SK-N-MC (cell line): Measurements from ENCODE around the gene BCS1L.

ENCODE experiments used
- DNase-seq: peaks from one replicate; pipeline ENCODE4 v3.0.0-alpha.2; 2011; ENCODE audit warnings: low read depth, low spot score
- H3K27ac ChIP-seq: fragments of 200-600 bp; sonication (generic); 2 replicates; pipeline ENCODE4 v1.5.1; 2016; ENCODE audit warnings: mixed run types
- H3K36me3 ChIP-seq: fragments of 200-600 bp; sonication (generic); 2 replicates; pipeline ENCODE4 v1.6.1; 2017; ENCODE audit warnings: antibody characterized with exemption, low read length, mixed read lengths; ENCODE audit not compliant: insufficient read depth
- H3K4me3 ChIP-seq: fragments of 200-600 bp; sonication (generic); 2 replicates; pipeline ENCODE4 v1.5.1; 2016
- H3K9ac ChIP-seq: fragments of 200-600 bp; sonication (generic); 2 replicates; pipeline ENCODE4 v1.8.0; 2017; ENCODE audit warnings: mixed run types, mixed read lengths; ENCODE audit not compliant: insufficient read length
- H3K9me3 ChIP-seq: fragments of 200-600 bp; sonication (generic); 2 replicates; pipeline ENCODE4 v1.6.1; 2017; ENCODE audit warnings: low read depth, mild to moderate bottlenecking, antibody characterized with exemption, low read length, moderate library complexity, mixed read lengths
- EZH2 ChIP-seq: fragments of 200-600 bp; sonication (generic); IDR thresholded peaks from one replicate; pipeline ENCODE4 v1.6.1; 2017; ENCODE audit warnings: antibody characterized with exemption
- FOXP2 ChIP-seq: optimal IDR thresholded peaks from 2 replicates; pipeline ENCODE3; 2011; ENCODE audit warnings: mild to moderate bottlenecking, moderate library complexity; ENCODE audit not compliant: insufficient read depth; ENCODE audit errors: extremely low read length, control extremely low read depth
- POLR2AphosphoS5 ChIP-seq: IDR thresholded peaks from 2 replicates; pipeline ENCODE4 v1.6.1; 2012; ENCODE audit warnings: mild to moderate bottlenecking, low read depth, low read length, borderline replicate concordance

The BCS1L gene

DNA sequence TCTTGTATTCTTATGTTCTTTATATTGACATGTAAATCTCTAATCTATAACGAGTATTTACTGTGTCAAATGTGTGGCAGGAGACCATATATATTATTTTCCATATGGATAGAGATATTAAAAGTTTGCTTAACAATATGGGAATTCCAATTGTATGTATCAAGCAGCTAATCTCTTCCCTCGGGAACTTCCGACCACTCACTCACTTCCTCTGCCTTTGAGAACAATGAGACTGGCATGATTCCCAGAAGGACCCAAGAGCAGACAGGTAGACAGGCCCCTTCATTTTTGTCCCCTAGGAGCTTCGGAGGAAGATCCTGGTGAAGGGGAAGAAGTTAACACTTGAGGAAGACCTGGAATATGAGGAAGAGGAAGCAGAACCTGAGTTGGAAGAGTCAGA, 27.6 kb upstream of the BCS1L start:
- no peak for TF ChIP-seq POLR2AphosphoS5
- TF ChIP-seq EZH2, result no peak
- TF ChIP-seq FOXP2, result no peak
- no peaks in the 10 kb centered on the region for H3K9me3 ChIP-seq
- 0 out of 2 replicates have a peak overlapping the region, but pooled peaks have one; percentile 31 for H3K27ac ChIP-seq
- H3K4me3 ChIP-seq, result no peak overlapping the region
- H3K9ac ChIP-seq, result no peak overlapping the region
- no peak for DNase-seq
- peaks cover 18% of the 10 kb centered on the region; the same call in 1 of the 2 replicates for H3K36me3 ChIP-seq

DNA sequence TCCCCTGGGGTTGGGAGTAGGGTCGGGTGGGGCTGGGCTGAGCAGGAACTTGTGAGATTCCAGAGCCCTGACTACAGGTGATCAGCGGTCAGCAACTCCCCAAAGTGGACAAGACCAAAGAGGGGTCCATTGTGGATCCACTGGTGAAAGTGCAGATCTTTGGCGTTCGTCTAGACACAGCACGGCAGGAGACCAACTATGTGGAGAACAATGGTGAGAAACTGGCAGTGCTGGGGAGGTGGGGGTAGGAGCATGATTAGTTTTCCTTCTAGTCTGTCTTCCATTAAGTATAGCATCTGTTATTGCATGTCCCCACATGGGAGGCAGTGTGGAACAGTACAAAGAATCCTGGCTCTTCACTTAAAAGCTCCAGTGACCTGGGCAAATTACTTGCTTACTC, 23.8 kb upstream of the BCS1L start:
- Histone ChIP-seq H3K9ac (no peak overlapping the region), H3K9me3 (no peaks in the 10 kb centered on the region), H3K27ac (no peak overlapping the region), H3K36me3 (peaks cover 50% of the 10 kb centered on the region; the same call in 1 of the 2 replicates), H3K4me3 (no peak overlapping the region)
- no peak for DNase-seq
- TF ChIP-seq EZH2, result no peak
- TF ChIP-seq POLR2AphosphoS5, result no peak
- TF ChIP-seq FOXP2, result no peak

DNA sequence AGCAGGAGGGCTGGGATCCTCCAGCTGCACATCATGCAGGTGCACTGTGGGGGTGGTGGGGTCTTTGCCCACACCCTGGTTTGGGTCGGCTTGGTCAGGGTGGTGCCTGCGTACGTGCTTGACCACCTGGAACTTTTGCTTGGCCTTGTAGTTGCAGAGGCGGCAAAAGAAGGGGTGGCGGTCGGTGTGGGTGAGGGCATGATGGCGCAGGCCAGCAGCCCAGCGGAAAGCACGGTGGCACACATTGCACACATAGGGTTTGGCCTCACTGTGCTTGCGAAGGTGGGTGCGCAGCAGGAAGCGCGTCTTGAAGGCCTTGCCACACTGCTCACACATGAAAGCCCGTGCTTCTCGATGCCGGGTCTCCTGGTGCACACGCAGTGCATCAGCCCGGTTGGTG, 21.1 kb upstream of the BCS1L start:
- H3K36me3 ChIP-seq, result peaks cover 64% of the 10 kb centered on the region; the same call in 1 of the 2 replicates
- TF ChIP-seq POLR2AphosphoS5 (no peak), FOXP2 (no peak), EZH2 (no peak)

GRCh38 chr2:218642121-218642656, 17.3 kb upstream of the BCS1L start:
- Histone ChIP-seq H3K4me3 (no peak overlapping the region), H3K9ac (no peak overlapping the region), H3K27ac (no peak overlapping the region), H3K9me3 (no peaks in the 10 kb centered on the region), H3K36me3 (peaks cover 78% of the 10 kb centered on the region)
- DNase-seq, result no peak
- no peak for TF ChIP-seq FOXP2
- TF ChIP-seq POLR2AphosphoS5, result no peak
- TF ChIP-seq EZH2, result no peak

More for the DNA sequence above, 21.1 kb upstream of the BCS1L start:
- Histone ChIP-seq H3K4me3 (no peak overlapping the region), H3K27ac (no peak overlapping the region), H3K9ac (no peak overlapping the region), H3K9me3 (no peaks in the 10 kb centered on the region)
- no peak for DNase-seq

DNA sequence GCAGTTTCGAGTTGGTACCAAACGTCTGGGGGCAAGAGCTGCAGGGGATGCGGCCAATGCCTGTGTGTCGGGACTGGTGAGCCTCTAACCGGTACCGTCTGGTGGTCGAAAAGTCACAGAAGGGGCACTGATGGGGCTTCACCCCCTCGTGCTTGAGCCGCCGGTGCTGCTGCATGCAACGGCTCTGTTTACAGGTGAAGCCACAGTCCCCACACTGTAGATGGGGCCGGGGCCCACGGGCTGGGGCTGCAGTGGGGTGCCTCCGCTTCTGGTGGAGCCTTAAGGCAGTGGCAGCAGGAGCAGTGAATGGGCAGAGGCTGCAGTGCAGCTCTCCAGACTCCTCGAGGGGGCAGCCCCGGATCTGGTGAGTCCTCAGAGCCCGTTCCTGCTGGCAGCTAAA, 16.7 kb upstream of the BCS1L start:
- Histone ChIP-seq H3K9me3 (no peaks in the 10 kb centered on the region), H3K9ac (no peak overlapping the region), H3K4me3 (no peak overlapping the region), H3K27ac (no peak overlapping the region), H3K36me3 (peaks cover 79% of the 10 kb centered on the region)
- no peak for DNase-seq
- TF ChIP-seq POLR2AphosphoS5 (no peak), EZH2 (no peak)

- Histone ChIP-seq H3K27ac (no peak overlapping the region), H3K9me3 (no peaks in the 10 kb centered on the region), H3K4me3 (no peak overlapping the region), H3K9ac (no peak overlapping the region), H3K36me3 (peaks cover 79% of the 10 kb centered on the region)
- no peak for DNase-seq
- no peak for TF ChIP-seq FOXP2
- TF ChIP-seq EZH2, result no peak
- TF ChIP-seq POLR2AphosphoS5, result no peak
Observed at GRCh38 chr2:218643751-218644310, 15.7 kb upstream of the BCS1L start.

- no peak overlapping the region for H3K27ac ChIP-seq
- H3K9ac ChIP-seq, result no peak overlapping the region
- H3K9me3 ChIP-seq, result no peaks in the 10 kb centered on the region
- no peak for DNase-seq
- peaks cover 82% of the 10 kb centered on the region for H3K36me3 ChIP-seq
- H3K4me3 ChIP-seq, result no peak overlapping the region
- no peak for TF ChIP-seq POLR2AphosphoS5
- TF ChIP-seq EZH2, result no peak
- no peak for TF ChIP-seq FOXP2
Observed at GRCh38 chr2:218644721-218645120, 14.8 kb upstream of the BCS1L start.

- Histone ChIP-seq H3K9ac (no peak overlapping the region), H3K27ac (no peak overlapping the region), H3K4me3 (no peak overlapping the region), H3K9me3 (no peaks in the 10 kb centered on the region), H3K36me3 (peaks cover 83% of the 10 kb centered on the region)
- no peak for DNase-seq
- TF ChIP-seq EZH2 (no peak), POLR2AphosphoS5 (no peak), FOXP2 (no peak)
Observed at GRCh38 chr2:218645126-218645525, 14.4 kb upstream of the BCS1L start.
